MM.1S (cell line): ENCODE results near the gene WBP4.

ENCODE experiments used
- DNase-seq: peaks from one replicate; pipeline ENCODE4 v3.0.0-alpha.2; 2015
- H2AFZ ChIP-seq: fragments of 300-600 bp; sonication (generic); 2 replicates; pipeline ENCODE4 v1.6.0; 2016; ENCODE audit warnings: antibody characterized with exemption, low read length
- H3F3A ChIP-seq: fragments of 300-600 bp; sonication (generic); 2 replicates; pipeline ENCODE4 v1.6.1; 2016; ENCODE audit warnings: mild to moderate bottlenecking, antibody characterized with exemption, low read length, moderate library complexity, mixed read lengths; ENCODE audit not compliant: insufficient read depth
- H3K27ac ChIP-seq: fragments of 300-600 bp; sonication (generic); 2 replicates; pipeline ENCODE4 v1.5.1; 2016; ENCODE audit warnings: mild to moderate bottlenecking, low read length
- H3K27me3 ChIP-seq: fragments of 300-600 bp; sonication (generic); replicated peaks from 2 replicates; pipeline ENCODE4 v1.6.0; 2016; ENCODE audit warnings: low read length; ENCODE audit not compliant: insufficient read depth
- H3K36me3 ChIP-seq: fragments of 300-600 bp; sonication (generic); replicated peaks from 2 replicates; pipeline ENCODE4 v1.6.1; 2016; ENCODE audit warnings: mild to moderate bottlenecking, low read length, mixed read lengths; ENCODE audit not compliant: insufficient read depth
- H3K4me1 ChIP-seq: fragments of 300-600 bp; sonication (generic); 2 replicates; pipeline ENCODE4 v1.6.1; 2016; ENCODE audit warnings: low read length, mixed read lengths
- H3K4me2 ChIP-seq: fragments of 300-600 bp; sonication (generic); 2 replicates; pipeline ENCODE4 v1.6.0; 2016; ENCODE audit warnings: low read depth, low read length
- H3K4me3 ChIP-seq: fragments of 300-600 bp; sonication (generic); 2 replicates; pipeline ENCODE4 v1.5.1; 2016; ENCODE audit warnings: low read length, mixed read lengths
- H3K79me2 ChIP-seq: fragments of 300-600 bp; sonication (generic); 2 replicates; pipeline ENCODE4 v1.6.1; 2016; ENCODE audit warnings: mixed run types, low read length, mixed read lengths
- H3K9ac ChIP-seq: fragments of 300-600 bp; sonication (generic); 2 replicates; pipeline ENCODE4 v1.6.1; 2016; ENCODE audit warnings: low read length, mixed read lengths
- H3K9me2 ChIP-seq: fragments of 300-600 bp; sonication (generic); replicated peaks from 2 replicates; pipeline ENCODE4 v1.6.1; 2016; ENCODE audit warnings: mild to moderate bottlenecking, low read length, mixed read lengths; ENCODE audit not compliant: insufficient read depth
- H3K9me3 ChIP-seq: fragments of 300-600 bp; sonication (generic); replicated peaks from 2 replicates; pipeline ENCODE4 v1.6.1; 2016; ENCODE audit warnings: mild to moderate bottlenecking, low read length, mixed read lengths; ENCODE audit not compliant: insufficient read depth
- H4K20me1 ChIP-seq: fragments of 300-600 bp; sonication (generic); 2 replicates; pipeline ENCODE4 v1.6.1; 2016; ENCODE audit warnings: mild to moderate bottlenecking, low read length, moderate library complexity, mixed read lengths; ENCODE audit not compliant: insufficient read depth
- EZH2 ChIP-seq: fragments of 300-600 bp; sonication (generic); optimal IDR thresholded peaks from 2 replicates; pipeline ENCODE3; 2017; ENCODE audit warnings: low read depth, mild to moderate bottlenecking, antibody characterized with exemption, low read length, mixed read lengths
- EZH2phosphoT487 ChIP-seq: fragments of 300-600 bp; sonication (generic); IDR thresholded peaks from 2 replicates; pipeline ENCODE4 v1.6.1; 2018; ENCODE audit warnings: antibody characterized with exemption, low read length
- TF ChIP-seq, protein P1 (sequence below): fragments of 300-600 bp; sonication (generic); IDR thresholded peaks from 2 replicates; pipeline ENCODE4 v1.5.1; 2016; ENCODE audit warnings: antibody characterized with exemption, low read length, mixed read lengths

The WBP4 gene

DNA sequence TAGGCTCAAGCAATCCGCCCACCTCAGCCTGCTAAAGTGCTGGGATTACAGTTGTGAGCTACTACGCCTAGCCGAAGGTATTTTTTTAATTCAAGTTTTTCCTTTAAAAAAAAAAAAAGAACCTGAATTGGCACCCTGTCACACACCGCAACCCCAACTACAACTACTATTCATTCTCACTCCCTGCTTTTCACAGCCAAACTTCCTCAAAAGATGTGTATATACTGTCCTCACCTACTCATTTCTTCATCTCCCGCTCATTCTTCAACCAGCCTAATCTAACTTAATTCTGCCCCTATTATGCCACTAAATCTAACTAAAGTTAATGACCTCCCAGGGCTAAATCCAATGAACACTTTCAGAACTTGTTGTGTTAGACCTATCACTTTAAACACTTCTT, 12.7 kb upstream of the WBP4 start:
- Histone ChIP-seq H3K79me2 (peaks cover 51% of the 10 kb centered on the region), H3K27me3 (no peaks in the 10 kb centered on the region), H3K9me2 (no peaks in the 10 kb centered on the region), H3K4me3 (no peak overlapping the region), H4K20me1 (no peaks in the 10 kb centered on the region), H3K36me3 (no peaks in the 10 kb centered on the region), H3F3A (no peaks in the 10 kb centered on the region), H3K9ac (no peak overlapping the region), H3K9me3 (no peaks in the 10 kb centered on the region), H3K4me1 (peaks cover 2% of the 10 kb centered on the region), H2AFZ (no peak overlapping the region), H3K4me2 (no peak overlapping the region), H3K27ac (no peak overlapping the region)
- TF ChIP-seq EZH2phosphoT487 (no peak), EZH2 (no peak)
- TF ChIP-seq, protein P1, sequence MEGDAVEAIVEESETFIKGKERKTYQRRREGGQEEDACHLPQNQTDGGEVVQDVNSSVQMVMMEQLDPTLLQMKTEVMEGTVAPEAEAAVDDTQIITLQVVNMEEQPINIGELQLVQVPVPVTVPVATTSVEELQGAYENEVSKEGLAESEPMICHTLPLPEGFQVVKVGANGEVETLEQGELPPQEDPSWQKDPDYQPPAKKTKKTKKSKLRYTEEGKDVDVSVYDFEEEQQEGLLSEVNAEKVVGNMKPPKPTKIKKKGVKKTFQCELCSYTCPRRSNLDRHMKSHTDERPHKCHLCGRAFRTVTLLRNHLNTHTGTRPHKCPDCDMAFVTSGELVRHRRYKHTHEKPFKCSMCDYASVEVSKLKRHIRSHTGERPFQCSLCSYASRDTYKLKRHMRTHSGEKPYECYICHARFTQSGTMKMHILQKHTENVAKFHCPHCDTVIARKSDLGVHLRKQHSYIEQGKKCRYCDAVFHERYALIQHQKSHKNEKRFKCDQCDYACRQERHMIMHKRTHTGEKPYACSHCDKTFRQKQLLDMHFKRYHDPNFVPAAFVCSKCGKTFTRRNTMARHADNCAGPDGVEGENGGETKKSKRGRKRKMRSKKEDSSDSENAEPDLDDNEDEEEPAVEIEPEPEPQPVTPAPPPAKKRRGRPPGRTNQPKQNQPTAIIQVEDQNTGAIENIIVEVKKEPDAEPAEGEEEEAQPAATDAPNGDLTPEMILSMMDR: no peak
- no peak for DNase-seq

DNA sequence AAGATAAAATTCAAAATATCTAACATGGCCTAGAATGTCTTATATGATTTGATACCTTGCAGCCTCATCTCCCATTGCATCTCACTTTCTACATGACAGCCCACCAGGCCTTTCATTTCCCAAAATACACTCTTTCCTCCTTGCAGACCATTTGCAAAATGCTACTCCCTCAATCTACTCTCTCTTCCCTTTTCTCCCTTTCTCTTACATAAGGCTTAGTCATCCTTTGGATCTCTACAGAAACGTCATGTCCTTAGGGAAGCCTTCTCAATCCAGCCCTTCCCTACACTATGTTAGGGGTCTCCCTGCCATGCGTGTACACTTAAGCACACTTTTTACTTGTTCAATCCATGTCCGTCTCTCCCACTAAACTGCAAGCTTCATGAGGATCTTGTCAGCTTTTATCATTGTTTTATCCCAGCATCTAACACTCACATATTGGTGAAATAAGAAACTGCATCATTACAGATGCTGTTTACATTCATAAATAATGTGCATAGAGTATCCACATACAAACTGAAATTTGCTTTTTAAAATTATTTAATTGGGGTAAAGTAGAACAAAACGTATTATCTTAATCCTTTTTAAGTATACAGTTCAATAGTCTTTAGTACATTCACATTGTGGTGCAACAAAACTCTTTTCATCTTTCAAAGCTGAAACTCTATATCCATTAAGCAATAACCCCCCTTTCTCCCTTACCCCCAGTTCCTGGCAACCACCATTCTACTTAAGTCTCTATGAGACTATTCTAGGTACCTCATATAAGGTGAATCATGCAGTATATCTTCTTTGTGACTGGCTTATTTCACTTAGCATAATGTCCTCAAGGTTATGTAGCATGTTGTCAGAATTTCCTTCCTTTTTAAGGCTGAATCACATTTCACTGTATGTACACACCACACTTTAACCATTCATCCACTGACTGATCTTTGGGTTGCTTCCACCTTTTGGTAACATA, 11.5 kb upstream of the WBP4 start:
- no peaks in the 10 kb centered on the region for H3K27me3 ChIP-seq
- peaks cover 62% of the 10 kb centered on the region for H3K79me2 ChIP-seq
- no peaks in the 10 kb centered on the region for H3K9me3 ChIP-seq
- H3K4me1 ChIP-seq: peaks cover 4% of the 10 kb centered on the region
- no peaks in the 10 kb centered on the region for H3F3A ChIP-seq
- H3K36me3 ChIP-seq: no peaks in the 10 kb centered on the region
- no peak overlapping the region for H3K27ac ChIP-seq
- H3K4me3 ChIP-seq: no peak overlapping the region
- H2AFZ ChIP-seq: no peak overlapping the region
- TF ChIP-seq EZH2 (no peak), EZH2phosphoT487 (no peak)
- TF ChIP-seq, protein P1: no peak
- no peak for DNase-seq
- no peak overlapping the region for H3K9ac ChIP-seq
- H3K9me2 ChIP-seq: no peaks in the 10 kb centered on the region
- 0 out of 2 replicates have a peak, but pooled peaks cover 3% of the 10 kb centered on the region for H4K20me1 ChIP-seq
- no peak overlapping the region for H3K4me2 ChIP-seq

DNA sequence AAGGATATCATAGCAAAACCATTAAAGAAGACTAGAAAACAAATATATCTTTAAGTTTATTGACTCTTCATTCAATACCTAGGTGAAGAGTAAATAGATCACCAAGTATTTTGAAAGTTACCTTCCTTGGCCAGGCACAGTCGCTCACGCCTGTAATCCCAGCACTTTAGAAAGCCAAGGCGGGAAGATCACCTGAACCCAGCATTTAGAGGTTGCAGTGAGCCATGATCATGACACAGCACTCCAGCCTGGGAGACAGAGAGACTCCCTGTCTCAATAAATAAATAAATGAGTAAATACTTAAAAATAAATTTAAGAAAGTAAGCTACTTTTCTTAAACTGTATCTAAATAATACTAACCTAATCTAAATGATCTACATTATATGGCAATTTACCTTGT, 8.9 kb upstream of the WBP4 start:
- Histone ChIP-seq H3K79me2 (peaks cover 89% of the 10 kb centered on the region), H3K36me3 (no peaks in the 10 kb centered on the region), H3K4me2 (no peak overlapping the region), H3K9ac (no peak overlapping the region), H3K4me3 (no peak overlapping the region), H2AFZ (no peak overlapping the region), H3K9me3 (no peaks in the 10 kb centered on the region), H3F3A (no peaks in the 10 kb centered on the region), H3K9me2 (no peaks in the 10 kb centered on the region), H4K20me1 (0 out of 2 replicates have a peak, but pooled peaks cover 5% of the 10 kb centered on the region), H3K4me1 (peaks cover 7% of the 10 kb centered on the region), H3K27me3 (no peaks in the 10 kb centered on the region), H3K27ac (no peak overlapping the region)
- TF ChIP-seq EZH2phosphoT487: no peak
- TF ChIP-seq EZH2: no peak
- TF ChIP-seq, protein P1: no peak
- DNase-seq: no peak
